Measurements from ENCODE around the gene FAM89B. TPM values are rescaled to one million over a fixed set of nuclear protein-coding genes. Genes with fewer than 3 reads are reported as not detected.
A peak's percentile ranks its signal among the peaks of the same experiment; 100 is the strongest.

FAM89B gene
- total RNA-seq, 2 experiments from 2014 or later, result 32.0 to 33.6 TPM

DNA sequence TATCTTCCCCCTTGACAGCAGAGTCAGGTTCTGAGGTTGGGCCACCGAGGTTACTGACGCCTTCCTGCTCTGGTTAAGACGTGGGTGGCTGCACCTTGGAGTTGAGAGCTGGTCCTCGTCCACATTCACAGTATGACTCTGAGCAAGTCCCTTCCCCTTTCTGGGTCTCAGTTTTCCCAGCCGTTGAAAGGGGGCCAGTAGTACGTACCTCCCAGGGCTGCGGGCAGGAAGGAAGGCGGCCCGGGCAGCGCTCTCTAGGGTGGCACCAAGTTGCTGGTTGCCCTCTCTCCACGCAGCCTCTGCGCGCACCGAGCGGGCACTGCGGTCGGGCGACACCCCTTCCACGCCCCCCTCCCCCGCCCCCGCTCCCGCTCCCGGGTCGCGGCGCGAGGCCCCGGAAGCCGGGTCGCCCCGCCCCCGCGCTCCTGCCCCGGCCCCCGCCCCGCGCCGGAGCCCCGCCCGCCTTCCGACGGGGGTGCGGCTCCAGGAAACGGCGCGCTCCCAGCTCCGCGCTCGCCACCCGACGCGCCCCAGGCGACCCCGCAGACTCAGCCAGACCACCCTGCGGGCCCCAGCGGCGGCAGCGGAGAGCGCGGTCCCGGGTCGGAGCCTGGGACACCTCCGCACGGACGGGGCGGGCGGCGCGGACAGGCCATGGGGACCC is 3.4 kb downstream of the FAM89B start, which contains the start of gene EHBP1L1:
TSS of gene EHBP1L1 (plus strand) at position 486 of the 664 bp plus-strand sequence. CDS start 250 bp downstream, outside the sequence.
- H3K4me1 Mint-ChIP-seq (ENCODE audit: low read depth), result peaks cover 62% of the 10 kb centered on the region
- ATAC-seq (peak; percentile 31), DNase-seq (peak; percentile 79)
- no peaks in the 10 kb centered on the region for H3K9me3 Mint-ChIP-seq (ENCODE audit: insufficient read depth)
- H3K27ac Mint-ChIP-seq, result peak within 1 kb of the TSS; percentile 89
- ChIA-PET POLR2A (interaction anchor here (0.7 to 2.1 kb wide), 11 partner anchors 10 to 458 kb away, joined by 3 to 9 read pairs (median 4); partner anchors contain the start of genes DPF2 and ZNHIT2), CTCF (interaction anchor here (0.8 to 5.2 kb wide), 8 partner anchors 12 to 313 kb away, joined by 3 to 88 read pairs (median 6); partner anchors contain the start of genes KCNK7 and PCNX3)
- peak within 1 kb of the TSS; percentile 91 for H3K4me3 Mint-ChIP-seq
- no peaks in the 10 kb centered on the region for H3K27me3 Mint-ChIP-seq (ENCODE audit: low read depth)
- H3K36me3 Mint-ChIP-seq (ENCODE audit: low read depth), result peaks cover 43% of the 10 kb centered on the region

DNA sequence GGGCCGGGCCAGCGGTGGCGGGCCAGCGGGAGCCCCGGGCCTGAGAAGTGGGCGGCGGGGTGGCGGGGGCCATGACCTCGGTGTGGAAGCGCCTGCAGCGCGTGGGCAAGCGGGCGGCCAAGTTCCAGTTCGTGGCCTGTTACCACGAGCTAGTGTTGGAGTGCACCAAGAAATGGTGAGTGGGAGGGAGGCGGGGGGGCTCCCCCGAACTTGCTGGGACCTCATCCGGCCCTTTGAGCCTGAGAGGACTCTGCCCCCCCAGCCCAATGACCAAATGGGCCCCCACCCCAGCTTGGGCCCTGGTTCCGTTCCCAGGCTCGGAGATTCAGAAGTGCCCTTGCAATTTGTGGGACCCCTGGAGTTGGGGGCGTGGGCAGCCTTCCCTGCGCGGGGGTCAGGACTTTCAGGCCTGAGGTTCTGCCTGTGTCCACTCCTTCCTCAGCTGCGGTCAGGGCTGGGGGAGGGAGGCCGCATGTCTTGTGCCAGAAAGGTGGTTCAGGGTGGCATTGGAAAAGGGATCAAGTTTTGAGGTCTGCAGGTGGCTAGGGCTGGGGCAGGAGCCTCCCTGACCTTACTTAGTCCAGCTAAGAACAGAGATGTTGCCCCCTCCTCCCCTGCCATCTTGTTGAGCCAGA is 4.0 kb downstream of the FAM89B start:
- peak; percentile 36 for DNase-seq
- no peaks in the 10 kb centered on the region for H3K27me3 Mint-ChIP-seq (ENCODE audit: low read depth)
- ChIA-PET CTCF (interaction anchor here (0.8 to 5.2 kb wide), 8 partner anchors 11 to 39 kb away, joined by 3 to 88 read pairs (median 5); partner anchors contain the start of genes KCNK7 and PCNX3), POLR2A (interaction anchor here (0.5 to 2.1 kb wide), 8 partner anchors 10 to 243 kb away, joined by 3 to 9 read pairs (median 4); partner anchors contain the start of gene DPF2)
- no peak for ATAC-seq
- H3K4me1 Mint-ChIP-seq (ENCODE audit: low read depth), result peaks cover 56% of the 10 kb centered on the region
- H3K9me3 Mint-ChIP-seq (ENCODE audit: insufficient read depth), result no peaks in the 10 kb centered on the region
- H3K27ac Mint-ChIP-seq, result peak overlapping the region; percentile 80
- H3K4me3 Mint-ChIP-seq, result peak overlapping the region; percentile 86
- peaks cover 43% of the 10 kb centered on the region for H3K36me3 Mint-ChIP-seq (ENCODE audit: low read depth)

DNA sequence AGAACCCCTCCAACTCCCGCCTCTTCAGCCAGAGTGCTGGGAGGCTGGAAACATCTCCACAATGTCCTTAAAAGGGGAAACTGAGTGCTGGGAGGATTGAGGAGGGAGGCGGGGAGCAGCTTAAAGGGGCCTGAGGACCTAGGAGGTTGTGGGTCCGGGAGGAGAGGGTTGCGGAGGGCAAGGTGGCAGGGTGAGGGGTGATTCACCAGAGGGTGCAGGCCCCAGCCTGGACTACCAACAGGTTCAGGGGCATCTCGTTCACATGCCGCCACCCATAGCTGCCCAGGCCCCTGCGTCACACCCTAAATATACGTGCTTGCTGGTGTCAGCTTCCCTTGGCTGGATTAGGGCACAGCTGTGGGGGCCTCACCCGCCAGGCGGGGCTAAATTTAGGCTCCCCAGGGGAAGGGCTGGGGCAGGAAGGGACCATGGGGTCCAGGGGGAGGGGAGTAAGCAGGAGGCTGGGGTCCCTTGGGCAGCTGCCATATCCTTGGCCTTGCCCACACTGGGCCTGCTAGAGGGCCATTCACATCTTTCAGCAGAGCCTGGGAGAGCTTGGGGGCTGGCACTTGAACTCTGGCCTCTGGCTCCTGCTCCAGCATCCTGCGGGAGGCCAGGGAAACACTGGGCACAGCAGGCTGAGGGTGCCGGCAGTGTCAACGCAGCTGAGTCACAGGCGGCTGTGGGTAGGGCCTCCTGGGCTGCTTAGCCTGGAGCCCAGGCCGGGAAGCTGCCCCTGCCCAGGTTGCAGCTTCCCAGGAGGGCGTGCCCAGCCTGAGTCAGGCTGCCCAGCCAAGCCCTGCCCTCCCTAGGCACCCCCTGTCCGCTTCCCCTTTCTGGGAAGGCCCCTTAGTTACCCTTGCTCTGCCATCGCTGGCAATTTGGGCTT is 4.8 kb downstream of the FAM89B start:
- peaks cover 47% of the 10 kb centered on the region for H3K36me3 Mint-ChIP-seq (ENCODE audit: low read depth)
- H3K4me3 Mint-ChIP-seq, result peak overlapping the region; percentile 86
- no peak for ATAC-seq
- H3K27me3 Mint-ChIP-seq (ENCODE audit: low read depth), result no peaks in the 10 kb centered on the region
- H3K27ac Mint-ChIP-seq, result peak overlapping the region; percentile 80
- H3K9me3 Mint-ChIP-seq (ENCODE audit: insufficient read depth), result no peaks in the 10 kb centered on the region
- peak; percentile 38 for DNase-seq
- peaks cover 51% of the 10 kb centered on the region for H3K4me1 Mint-ChIP-seq (ENCODE audit: low read depth)
- ChIA-PET CTCF (interaction anchor here (0.9 to 5.2 kb wide), 5 partner anchors 11 to 161 kb away, joined by 3 to 88 read pairs (median 33); partner anchors contain the start of gene KCNK7), POLR2A (interaction anchor here (0.5 to 2.1 kb wide), 10 partner anchors 9 to 193 kb away, joined by 3 to 9 read pairs (median 4); no protein-coding TSS in a partner anchor)

DNA sequence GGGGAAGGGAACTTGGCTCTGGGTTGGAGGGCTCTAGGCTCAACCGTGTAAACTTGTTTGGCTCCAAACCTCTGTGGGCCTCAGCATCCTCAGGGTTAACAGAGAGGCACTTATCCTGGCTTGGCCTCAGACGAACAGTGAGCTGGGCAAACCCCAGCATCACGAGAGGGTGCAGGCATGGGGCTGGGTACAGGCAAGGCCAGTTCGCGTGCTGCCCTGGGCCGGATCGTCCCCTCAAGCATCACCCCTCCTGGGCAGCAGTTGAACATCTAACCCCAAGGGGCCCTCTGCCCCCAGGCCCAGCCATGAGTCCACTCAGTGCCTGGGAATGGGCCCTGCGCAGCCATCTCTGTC is 5.4 kb downstream of the FAM89B start:
- H3K4me1 Mint-ChIP-seq (ENCODE audit: low read depth), result peaks cover 49% of the 10 kb centered on the region
- ATAC-seq (no peak), DNase-seq (no peak)
- POLR2A ChIA-PET, result interaction anchor here (1.8 kb wide), 2 partner anchors 9 to 33 kb away, joined by 5 to 9 read pairs; no protein-coding TSS in a partner anchor
- CTCF ChIA-PET, result interaction anchor here (1.2 to 5.2 kb wide), 4 partner anchors 10 to 162 kb away, joined by 3 to 88 read pairs (median 37); partner anchors contain the start of gene KCNK7
- H3K9me3 Mint-ChIP-seq (ENCODE audit: insufficient read depth), result no peaks in the 10 kb centered on the region
- peak overlapping the region; percentile 61 for H3K4me3 Mint-ChIP-seq
- H3K36me3 Mint-ChIP-seq (ENCODE audit: low read depth), result peaks cover 52% of the 10 kb centered on the region
- H3K27ac Mint-ChIP-seq, result peak overlapping the region; percentile 37
- H3K27me3 Mint-ChIP-seq (ENCODE audit: low read depth), result no peaks in the 10 kb centered on the region

DNA sequence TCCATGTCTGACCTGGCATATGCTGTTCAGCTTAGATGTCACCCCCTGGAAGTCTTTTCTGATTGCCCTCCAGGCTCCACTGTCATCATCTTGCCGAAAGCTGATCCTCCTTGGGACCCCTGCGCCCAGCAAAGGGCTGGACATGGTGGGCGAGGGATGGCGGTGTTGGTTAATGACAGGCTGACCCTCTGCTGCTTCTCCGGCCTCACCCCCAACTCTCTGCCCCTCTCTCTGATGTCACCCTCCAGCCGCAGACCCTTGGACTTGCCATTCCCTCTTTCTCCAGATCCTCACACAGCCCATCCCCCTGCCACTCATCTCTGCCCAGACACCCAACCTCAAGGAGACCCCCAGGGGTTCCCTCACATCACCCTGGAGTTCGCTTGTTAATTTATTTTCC is 5.8 kb downstream of the FAM89B start:
- ChIA-PET CTCF (interaction anchor here (1.2 to 5.2 kb wide), 3 partner anchors 10 to 162 kb away, joined by 3 to 88 read pairs (median 33); no protein-coding TSS in a partner anchor), POLR2A (interaction anchor here (1.8 kb wide), 1 partner anchor 32 kb away, joined by 5 read pairs; no protein-coding TSS in a partner anchor)
- Mint-ChIP-seq H3K4me3 (peak overlapping the region; percentile 61), H3K4me1 (ENCODE audit: low read depth) (peaks cover 50% of the 10 kb centered on the region), H3K27me3 (ENCODE audit: low read depth) (no peaks in the 10 kb centered on the region), H3K36me3 (ENCODE audit: low read depth) (peaks cover 54% of the 10 kb centered on the region), H3K9me3 (ENCODE audit: insufficient read depth) (no peaks in the 10 kb centered on the region), H3K27ac (peak overlapping the region; percentile 37)
- DNase-seq (no peak), ATAC-seq (no peak)

DNA sequence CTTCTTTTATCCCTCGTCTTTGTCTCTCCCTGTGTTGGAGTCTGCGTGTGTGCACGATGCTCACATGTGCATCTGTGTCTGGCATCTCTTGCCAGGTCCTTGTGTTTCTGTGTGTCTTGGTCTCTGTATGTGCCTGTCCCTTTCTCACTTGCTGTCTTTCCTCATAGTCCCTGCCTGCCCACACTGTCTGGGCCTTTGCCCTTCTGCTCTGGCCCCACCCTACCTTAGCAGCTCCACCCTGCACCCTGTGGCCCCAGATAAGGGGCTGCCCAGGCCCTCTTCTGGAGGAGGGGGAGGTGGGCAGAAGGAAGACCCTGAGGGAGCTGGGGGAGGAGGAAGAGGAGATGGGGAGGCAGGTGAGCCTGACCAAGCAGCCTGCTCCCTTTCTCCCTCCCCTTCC is 6.3 kb downstream of the FAM89B start:
- H3K27ac Mint-ChIP-seq, result peak overlapping the region; percentile 37
- no peaks in the 10 kb centered on the region for H3K27me3 Mint-ChIP-seq (ENCODE audit: low read depth)
- POLR2A ChIA-PET, result interaction anchor here (1.8 kb wide), 1 partner anchor 32 kb away, joined by 5 read pairs; no protein-coding TSS in a partner anchor
- ATAC-seq, result no peak
- H3K9me3 Mint-ChIP-seq (ENCODE audit: insufficient read depth), result no peaks in the 10 kb centered on the region
- H3K4me1 Mint-ChIP-seq (ENCODE audit: low read depth), result peaks cover 49% of the 10 kb centered on the region
- H3K4me3 Mint-ChIP-seq, result peak overlapping the region; percentile 46
- H3K36me3 Mint-ChIP-seq (ENCODE audit: low read depth), result peaks cover 53% of the 10 kb centered on the region
- DNase-seq, result no peak
- CTCF ChIA-PET, result interaction anchor here (1.3 to 5.2 kb wide), 4 partner anchors 9 to 38 kb away, joined by 3 to 88 read pairs (median 20); no protein-coding TSS in a partner anchor

DNA sequence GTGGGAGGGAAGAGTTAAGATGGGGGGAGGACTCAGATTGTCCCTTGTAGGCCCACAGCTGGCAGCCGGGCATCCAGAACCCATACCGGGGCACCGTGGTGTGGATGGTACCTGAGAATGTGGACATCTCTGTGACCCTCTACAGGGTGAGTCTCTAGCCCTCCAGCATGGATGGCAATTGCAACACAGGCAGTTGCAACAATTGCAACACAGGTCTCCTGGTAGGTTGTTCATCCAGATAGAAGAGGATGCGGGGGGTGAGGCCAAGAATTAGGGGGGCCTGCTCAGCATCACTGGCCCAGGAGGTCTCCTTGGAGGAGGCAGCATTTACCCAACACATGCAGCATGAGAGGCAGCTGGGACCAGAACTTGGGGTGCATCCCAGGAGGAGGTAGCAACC is 7.0 kb downstream of the FAM89B start:
- ATAC-seq (no peak), DNase-seq (no peak)
- H3K27me3 Mint-ChIP-seq (ENCODE audit: low read depth), result no peaks in the 10 kb centered on the region
- no peaks in the 10 kb centered on the region for H3K9me3 Mint-ChIP-seq (ENCODE audit: insufficient read depth)
- H3K27ac Mint-ChIP-seq, result peak overlapping the region; percentile 52
- no peak overlapping the region for H3K4me3 Mint-ChIP-seq
- H3K36me3 Mint-ChIP-seq (ENCODE audit: low read depth), result peaks cover 52% of the 10 kb centered on the region
- CTCF ChIA-PET, result interaction anchor here (1.3 to 5.2 kb wide), 3 partner anchors 9 to 39 kb away, joined by 3 to 33 read pairs (median 6); no protein-coding TSS in a partner anchor
- POLR2A ChIA-PET, result no interaction called here
- peaks cover 49% of the 10 kb centered on the region for H3K4me1 Mint-ChIP-seq (ENCODE audit: low read depth)

DNA sequence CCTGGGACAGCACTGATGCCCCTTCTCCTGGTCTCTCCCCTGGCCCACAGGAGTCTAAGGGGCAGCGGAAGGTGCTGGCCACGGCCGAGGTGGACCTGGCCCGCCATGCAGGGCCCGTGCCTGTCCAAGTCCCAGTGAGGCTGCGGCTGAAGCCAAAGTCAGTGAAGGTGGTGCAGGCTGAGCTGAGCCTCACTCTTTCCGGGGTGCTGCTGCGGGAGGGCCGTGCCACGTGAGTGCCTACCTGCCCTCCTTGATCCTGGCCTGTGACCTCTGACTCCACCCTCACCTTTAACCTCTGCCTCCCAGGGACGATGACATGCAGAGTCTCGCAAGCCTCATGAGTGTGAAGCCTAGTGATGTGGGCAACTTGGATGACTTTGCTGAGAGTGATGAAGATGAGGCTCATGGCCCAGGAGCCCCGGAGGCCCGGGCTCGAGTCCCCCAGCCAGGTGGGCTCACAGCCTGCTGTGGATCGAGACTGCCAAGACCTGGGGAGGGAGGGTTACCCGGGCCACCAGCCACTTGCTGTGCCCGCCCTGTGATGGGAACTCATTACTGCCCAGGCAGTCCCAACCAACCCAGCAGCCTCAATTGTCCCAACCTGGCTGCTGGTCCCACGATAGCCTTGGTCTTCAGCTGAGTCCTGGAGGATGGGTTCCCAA is 7.8 kb downstream of the FAM89B start:
- Mint-ChIP-seq H3K4me3 (no peak overlapping the region), H3K4me1 (ENCODE audit: low read depth) (peaks cover 45% of the 10 kb centered on the region), H3K36me3 (ENCODE audit: low read depth) (peaks cover 55% of the 10 kb centered on the region), H3K27ac (no peak overlapping the region), H3K9me3 (ENCODE audit: insufficient read depth) (no peaks in the 10 kb centered on the region), H3K27me3 (ENCODE audit: low read depth) (no peaks in the 10 kb centered on the region)
- DNase-seq, result no peak
- no peak for ATAC-seq
- ChIA-PET CTCF (interaction anchor here (1.3 to 5.2 kb wide), 4 partner anchors 8 to 39 kb away, joined by 3 to 33 read pairs (median 12); no protein-coding TSS in a partner anchor), POLR2A (no interaction called here)

DNA sequence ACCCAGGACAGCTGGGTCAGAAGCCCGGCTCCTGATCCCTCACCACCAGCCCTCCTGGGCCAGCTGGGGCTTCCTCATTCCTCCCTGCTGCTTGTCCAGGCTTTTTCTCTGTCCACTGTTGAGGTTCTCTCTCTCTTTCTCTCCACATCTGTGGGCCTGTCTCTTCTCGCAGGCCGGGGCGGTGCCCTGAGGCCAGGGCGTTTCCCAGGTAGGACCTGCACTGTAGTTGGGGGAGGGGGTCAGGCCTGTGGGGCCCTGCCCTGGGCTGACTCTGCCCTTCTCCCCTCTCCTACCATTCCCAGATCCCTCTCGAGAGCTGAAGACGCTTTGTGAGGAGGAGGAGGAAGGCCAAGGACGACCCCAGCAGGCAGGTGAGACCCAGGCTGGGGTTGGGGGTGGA is 8.4 kb downstream of the FAM89B start:
- CTCF ChIA-PET, result interaction anchor here (4.1 kb wide), 1 partner anchor 13 kb away, joined by 17 read pairs; no protein-coding TSS in a partner anchor
- Mint-ChIP-seq H3K4me3 (no peak overlapping the region), H3K27me3 (ENCODE audit: low read depth) (no peaks in the 10 kb centered on the region), H3K36me3 (ENCODE audit: low read depth) (peaks cover 57% of the 10 kb centered on the region), H3K27ac (no peak overlapping the region), H3K9me3 (ENCODE audit: insufficient read depth) (no peaks in the 10 kb centered on the region), H3K4me1 (ENCODE audit: low read depth) (peaks cover 44% of the 10 kb centered on the region)
- DNase-seq, result no peak
- no peak for ATAC-seq
- POLR2A ChIA-PET, result interaction anchor here (0.6 kb wide), 1 partner anchor 176 kb away, joined by 3 read pairs; no protein-coding TSS in a partner anchor

DNA sequence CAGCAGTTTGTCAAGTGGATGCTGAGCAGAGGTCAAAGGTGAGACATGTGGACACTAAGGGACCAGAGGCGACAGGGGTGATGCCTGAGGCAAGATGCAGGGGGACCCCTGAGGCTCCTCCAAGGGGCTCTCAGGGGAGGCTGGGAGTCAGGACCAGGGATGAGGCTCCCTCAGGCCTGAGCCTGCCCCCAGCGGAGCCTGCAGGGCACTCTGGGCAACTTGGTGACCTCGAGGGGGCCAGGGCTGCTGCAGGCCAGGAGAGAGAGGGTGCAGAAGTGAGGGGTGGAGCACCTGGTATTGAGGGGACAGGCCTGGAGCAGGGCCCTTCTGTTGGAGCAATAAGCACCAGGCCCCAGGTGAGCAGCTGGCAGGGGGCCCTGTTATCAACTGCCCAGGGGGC is 9.6 kb downstream of the FAM89B start:
- Mint-ChIP-seq H3K9me3 (ENCODE audit: insufficient read depth) (no peaks in the 10 kb centered on the region), H3K27ac (no peak overlapping the region), H3K4me1 (ENCODE audit: low read depth) (peaks cover 53% of the 10 kb centered on the region), H3K36me3 (ENCODE audit: low read depth) (peaks cover 63% of the 10 kb centered on the region), H3K27me3 (ENCODE audit: low read depth) (no peaks in the 10 kb centered on the region), H3K4me3 (no peak overlapping the region)
- ATAC-seq (no peak), DNase-seq (no peak)
- ChIA-PET CTCF (interaction anchor here (1.1 to 4.1 kb wide), 2 partner anchors 8 to 12 kb away, joined by 3 to 17 read pairs; no protein-coding TSS in a partner anchor), POLR2A (interaction anchor here (0.7 to 0.8 kb wide), 2 partner anchors 12 to 18 kb away, joined by 3 read pairs; no protein-coding TSS in a partner anchor)
